Fibroblast of the aortic adventitia (primary cell): ENCODE data around the gene GIMAP1. TPM values are rescaled to one million over a fixed set of nuclear protein-coding genes. Genes with fewer than 3 reads are reported as not detected.

Source experiments
- DNase-seq: peaks from one replicate; pipeline ENCODE4 v3.0.0-alpha.2; 2010; ENCODE audit warnings: low read depth
- H3K4me3 ChIP-seq: 2 replicates; pipeline ENCODE4 v1.5.1; 2011; ENCODE audit warnings: low read depth, mild to moderate bottlenecking, control low read depth, low read length, moderate library complexity
- CTCF ChIP-seq: IDR thresholded peaks from 2 replicates; pipeline ENCODE4 v1.5.1; 2011; ENCODE audit warnings: mild to moderate bottlenecking, low read length, control low read depth, inconsistent platforms; ENCODE audit not compliant: insufficient read depth
- total RNA-seq: library from RNA; depleted of rRNA; stranded (reverse); fragments of >200 nt; gene quantifications from 2 replicates; pipeline ENCODE4 v1.2.3, GENCODE V29; 2012; ENCODE audit warnings: low replicate concordance

Gene GIMAP1
- total RNA-seq, 1 donor = not detected

GRCh38 chr7:150738591-150739001 lies 22.2 kb downstream of the GIMAP1 start:
- DNase-seq = no peak
- TF ChIP-seq CTCF = no peak
- no peak overlapping the region for H3K4me3 ChIP-seq

GRCh38 chr7:150739033-150739432 lies 22.6 kb downstream of the GIMAP1 start:
- TF ChIP-seq CTCF = no peak
- no peak for DNase-seq
- no peak overlapping the region for H3K4me3 ChIP-seq

DNA sequence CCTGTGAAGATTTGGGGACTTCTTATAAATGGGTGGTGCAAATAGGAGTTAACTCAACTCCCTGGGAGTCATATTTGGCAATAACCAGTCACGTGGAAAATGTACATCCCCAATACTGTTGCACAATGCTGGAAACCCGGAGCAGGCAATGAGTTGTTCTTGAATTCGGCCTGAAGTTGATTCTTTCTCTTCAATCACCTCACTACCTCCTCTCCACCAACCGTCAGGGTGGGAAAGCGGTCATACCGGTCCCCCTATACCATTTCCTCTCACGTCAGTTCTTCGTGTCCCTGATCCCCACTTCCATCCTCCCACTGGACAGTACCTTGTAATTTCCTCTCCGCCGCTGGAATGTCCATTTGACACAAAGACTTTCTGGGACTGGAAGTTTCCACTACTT lies 23.6 kb downstream of the GIMAP1 start:
- no peak for TF ChIP-seq CTCF
- no peak for DNase-seq
- no peak overlapping the region for H3K4me3 ChIP-seq

GRCh38 chr7:150742286-150742968 lies 26.0 kb downstream of the GIMAP1 start:
- TF ChIP-seq CTCF = no peak
- no peak for DNase-seq

GRCh38 chr7:150744041-150744656 lies 27.7 kb downstream of the GIMAP1 start:
- no peak for TF ChIP-seq CTCF
- H3K4me3 ChIP-seq = no peak overlapping the region

More at GRCh38 chr7:150742286-150742968, 26.0 kb downstream of the GIMAP1 start:
- H3K4me3 ChIP-seq = no peak overlapping the region

DNA sequence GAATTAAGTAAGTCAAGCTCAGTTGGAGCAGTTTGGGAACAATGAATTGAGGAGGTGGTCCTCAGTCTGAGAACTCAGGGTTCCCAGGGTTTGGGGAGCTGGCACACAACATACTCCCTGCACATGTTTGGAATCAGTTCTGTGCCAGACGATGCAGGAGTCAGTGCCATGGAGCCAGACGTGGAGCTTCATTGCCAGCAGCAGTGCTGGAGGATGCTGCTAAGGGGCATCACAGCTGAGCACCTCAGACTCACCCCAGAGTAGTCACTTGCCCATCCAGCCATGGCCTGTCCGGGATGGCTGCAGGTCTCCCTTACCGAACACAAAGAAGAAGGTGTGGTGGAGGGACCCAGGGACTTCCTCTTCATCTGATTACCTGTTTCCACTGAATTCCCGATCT lies 28.7 kb downstream of the GIMAP1 start:
- DNase-seq = no peak
- no peak for TF ChIP-seq CTCF
- H3K4me3 ChIP-seq = no peak overlapping the region

More at GRCh38 chr7:150744041-150744656, 27.7 kb downstream of the GIMAP1 start:
- DNase-seq = no peak
